HG03354 (cell line): ENCODE measurements around the gene EGFL6.

ENCODE experiments used
- ATAC-seq: cut with Tn5 transposase; IDR thresholded peaks from one replicate; pipeline ENCODE4 v1.9.1; 2021; ENCODE audit warnings: mild to moderate bottlenecking; ENCODE audit not compliant: unreplicated experiment, poor library complexity, severe bottlenecking

Gene EGFL6

GRCh38 chrX:13569479-13570260 is at the start of gene EGFL6:
TSS of gene EGFL6 (plus strand) at chrX:13569601. CDS start at chrX:13569862, 261 bp downstream.
- ATAC-seq, result no peak

DNA sequence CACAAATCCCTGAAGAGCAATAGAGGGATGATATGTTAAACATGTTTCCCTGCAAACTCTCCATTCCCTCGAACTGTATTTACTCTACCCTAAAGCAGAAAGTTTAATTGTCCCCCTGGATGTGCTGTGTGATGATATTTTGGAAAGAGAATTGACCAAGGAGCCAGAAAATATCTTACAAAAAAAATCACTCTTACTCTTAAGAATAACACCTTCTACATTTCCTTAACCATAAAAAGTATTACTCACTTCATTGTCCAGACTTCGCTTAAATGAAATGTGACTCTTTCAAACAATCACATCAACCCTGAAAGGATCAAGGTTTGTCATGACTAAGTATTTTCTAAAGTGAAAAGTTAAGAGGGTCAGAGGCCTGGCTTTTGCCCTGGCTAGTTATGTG is 49.0 kb upstream of the EGFL6 start:
- ATAC-seq, result no peak

DNA sequence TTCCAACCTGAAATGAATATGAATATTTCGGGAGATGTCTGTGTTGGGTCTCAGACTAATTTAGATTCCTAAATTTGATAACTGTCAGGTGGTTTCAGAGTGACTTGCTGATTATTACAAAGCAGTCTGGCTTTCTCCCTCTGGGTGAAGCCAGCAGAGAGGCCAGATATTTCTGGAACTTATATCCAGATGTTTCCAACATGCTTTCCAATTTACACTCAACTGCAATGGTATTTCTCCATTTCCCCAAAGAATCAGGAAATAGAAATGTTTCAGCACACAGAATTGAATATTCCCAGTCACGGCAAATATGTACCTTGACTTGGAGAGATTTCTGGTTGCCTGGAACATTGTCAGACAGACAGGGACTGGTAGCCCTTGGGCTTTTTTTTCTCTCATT is 48.5 kb upstream of the EGFL6 start:
- no peak for ATAC-seq

GRCh38 chrX:13522811-13523210 is 46.6 kb upstream of the EGFL6 start:
- ATAC-seq, result no peak

DNA sequence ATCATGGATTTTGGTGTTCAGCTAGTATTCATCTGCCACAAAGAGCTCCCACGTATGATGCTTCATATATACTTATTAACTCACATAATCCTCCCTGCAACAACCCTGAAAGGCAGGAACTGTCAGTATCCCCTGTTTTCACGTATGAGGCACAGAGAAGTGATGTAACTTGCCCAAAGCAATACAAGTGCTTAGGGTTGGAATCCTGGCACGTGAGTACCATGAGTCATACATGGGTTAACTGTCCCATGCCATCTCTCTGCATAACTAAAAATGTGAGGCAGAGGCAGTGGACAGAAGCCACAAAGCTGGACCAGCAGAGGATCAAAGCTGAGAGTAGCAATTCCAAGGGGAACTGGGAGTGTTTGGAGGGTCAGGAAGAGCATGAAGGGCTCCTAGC is 35.7 kb upstream of the EGFL6 start:
- no peak for ATAC-seq

DNA sequence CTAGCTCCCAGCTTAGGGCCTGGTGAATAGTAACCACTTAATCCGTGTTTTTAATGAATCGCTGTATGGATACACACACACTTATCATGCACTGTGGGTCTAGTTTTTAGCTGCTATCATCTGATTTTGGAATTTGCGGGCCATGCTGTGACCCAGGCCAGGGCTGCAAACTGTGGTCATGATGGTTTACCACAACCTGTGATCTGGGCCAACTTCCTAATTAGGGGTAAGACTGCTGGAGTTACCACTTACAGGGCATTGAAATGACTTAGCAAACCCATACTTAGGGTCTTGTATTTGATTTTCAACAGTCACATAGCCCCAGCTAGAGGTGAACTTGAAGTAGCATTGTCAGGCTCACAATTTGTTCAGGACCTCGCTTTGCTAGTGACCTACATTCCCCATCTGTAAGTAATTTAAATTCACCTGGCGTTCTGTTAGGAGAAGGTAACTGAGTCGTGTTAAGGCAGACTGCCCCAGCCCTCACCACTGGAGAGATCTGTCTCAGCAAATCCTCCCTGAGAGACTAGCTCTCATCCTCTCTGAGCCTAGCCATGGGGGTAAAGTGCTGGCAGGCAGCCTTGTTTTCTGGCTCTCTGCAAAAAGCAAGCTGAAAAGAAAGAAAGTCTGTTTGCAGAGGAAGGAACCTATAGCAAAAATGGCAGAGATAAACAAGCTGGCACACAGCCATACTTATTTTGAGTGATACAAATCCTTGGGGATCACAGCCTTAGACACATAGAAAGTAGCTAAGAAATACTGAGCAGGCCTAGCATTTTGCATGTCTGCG is 33.8 kb upstream of the EGFL6 start:
- ATAC-seq, result no peak

DNA sequence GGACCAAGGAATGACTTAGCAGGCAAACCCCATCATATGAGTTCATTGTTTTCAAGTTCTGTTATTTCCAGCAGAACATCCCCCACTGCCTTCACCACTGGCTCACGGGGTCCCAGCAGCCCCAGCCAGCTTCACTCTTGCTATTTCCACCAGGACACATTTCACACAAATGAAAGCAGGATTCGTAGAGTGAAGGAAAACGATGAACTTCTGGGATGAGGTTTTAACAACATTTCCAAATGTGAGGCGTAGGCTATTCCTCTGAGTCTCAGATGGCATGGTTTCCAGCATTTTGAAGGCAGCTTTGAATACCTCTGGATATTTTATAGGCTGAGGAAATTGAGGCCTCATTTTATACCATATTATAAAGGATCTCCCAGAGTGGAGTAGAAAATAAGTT is 32.9 kb upstream of the EGFL6 start:
- no peak for ATAC-seq

GRCh38 chrX:13538414-13538813 is 31.0 kb upstream of the EGFL6 start:
- no peak for ATAC-seq

- no peak for ATAC-seq
These were observed 28.8 kb upstream of the EGFL6 start for GRCh38 chrX:13540602-13541001.

DNA sequence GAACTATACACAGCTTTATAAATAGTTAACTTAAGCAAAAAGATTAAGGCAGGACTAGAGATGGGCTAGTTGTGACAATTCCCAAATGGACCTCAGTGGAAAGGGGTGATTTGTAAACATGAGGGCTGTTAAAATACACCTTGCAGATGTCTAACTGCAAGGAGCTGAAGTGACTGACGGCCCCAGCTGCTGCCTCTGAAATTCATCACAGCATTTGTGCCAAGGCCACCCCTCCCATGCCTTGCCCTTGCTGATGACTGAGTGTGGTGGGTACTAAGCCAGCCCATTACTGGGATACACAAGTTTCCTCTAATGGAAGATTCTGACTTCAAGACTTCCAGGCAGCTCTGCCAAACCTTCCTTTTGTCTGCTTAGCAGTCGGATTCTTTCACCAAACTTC is 23.7 kb upstream of the EGFL6 start:
- ATAC-seq, result no peak

- ATAC-seq, result no peak
These were observed 21.7 kb upstream of the EGFL6 start for GRCh38 chrX:13547671-13548070.

DNA sequence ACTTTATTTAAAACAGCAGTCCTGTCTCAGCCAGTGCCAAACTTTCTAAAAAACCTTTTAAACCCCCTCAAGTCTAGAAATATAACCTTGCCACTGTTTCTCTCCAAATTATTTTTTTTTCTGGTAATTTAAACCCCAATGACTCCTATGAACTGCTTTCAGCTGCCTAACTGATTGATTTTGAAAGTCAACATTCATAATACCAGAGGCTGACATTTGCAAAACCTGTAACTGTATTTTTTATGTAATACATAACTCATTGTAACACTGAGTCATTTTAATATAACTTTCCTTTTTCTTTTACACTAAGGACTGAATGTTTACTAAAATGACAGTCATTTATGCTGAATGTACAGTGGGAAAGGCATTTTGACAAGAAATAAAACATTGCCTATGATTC is 19.1 kb upstream of the EGFL6 start:
- ATAC-seq, result no peak

- ATAC-seq, result no peak
These were observed 17.8 kb upstream of the EGFL6 start for GRCh38 chrX:13551610-13552009.

GRCh38 chrX:13552892-13553291 is 16.5 kb upstream of the EGFL6 start:
- ATAC-seq, result no peak

GRCh38 chrX:13565511-13565910 is 3.9 kb upstream of the EGFL6 start:
- ATAC-seq, result no peak

- ATAC-seq, result no peak
These were observed 832 bp downstream of the EGFL6 start for GRCh38 chrX:13570261-13570605.

- ATAC-seq, result no peak
These were observed 1.7 kb downstream of the EGFL6 start for GRCh38 chrX:13571136-13571535.

- no peak for ATAC-seq
These were observed 5.2 kb downstream of the EGFL6 start for GRCh38 chrX:13574600-13574999.

GRCh38 chrX:13579661-13580060 is 10.3 kb downstream of the EGFL6 start:
- ATAC-seq, result no peak

GRCh38 chrX:13581554-13581953 is 12.2 kb downstream of the EGFL6 start:
- no peak for ATAC-seq

GRCh38 chrX:13587786-13588477 is 18.5 kb downstream of the EGFL6 start:
- ATAC-seq, result no peak
